Fibroblast of upper back skin (primary cell): ENCODE results near the gene SPAG7.

Source experiments
- DNase-seq: peaks from one replicate; pipeline ENCODE4 v3.0.0-alpha.2; 2013

The SPAG7 gene

GRCh38 chr17:4974115-4974670 is 6.6 kb upstream of the SPAG7 start:
- DNase-seq = no peak

- DNase-seq = no peak
Observed at GRCh38 chr17:4973256-4974114, 5.9 kb upstream of the SPAG7 start.

DNA sequence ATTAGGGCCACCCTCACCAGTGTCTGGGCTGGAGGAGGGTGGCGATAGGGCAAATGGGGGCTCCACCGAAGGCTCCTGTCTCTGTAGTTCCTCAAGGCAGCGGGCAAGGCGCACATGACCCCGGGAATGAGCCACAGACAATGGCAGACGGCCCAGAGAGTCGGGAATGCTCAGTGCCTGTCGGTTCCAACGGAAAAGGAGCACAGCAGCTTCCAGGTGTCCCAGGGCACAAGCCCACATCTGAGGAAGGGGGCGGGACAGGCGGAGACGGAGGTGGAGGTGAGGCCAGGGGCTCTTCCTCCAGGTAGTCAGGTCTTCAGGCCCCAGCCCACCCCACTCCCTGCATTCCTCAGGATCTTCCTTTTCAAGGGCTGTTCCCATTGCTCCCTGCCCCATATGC is 5.1 kb upstream of the SPAG7 start:
- DNase-seq = no peak

GRCh38 chr17:4972322-4972721 is 4.7 kb upstream of the SPAG7 start:
- DNase-seq = no peak

DNA sequence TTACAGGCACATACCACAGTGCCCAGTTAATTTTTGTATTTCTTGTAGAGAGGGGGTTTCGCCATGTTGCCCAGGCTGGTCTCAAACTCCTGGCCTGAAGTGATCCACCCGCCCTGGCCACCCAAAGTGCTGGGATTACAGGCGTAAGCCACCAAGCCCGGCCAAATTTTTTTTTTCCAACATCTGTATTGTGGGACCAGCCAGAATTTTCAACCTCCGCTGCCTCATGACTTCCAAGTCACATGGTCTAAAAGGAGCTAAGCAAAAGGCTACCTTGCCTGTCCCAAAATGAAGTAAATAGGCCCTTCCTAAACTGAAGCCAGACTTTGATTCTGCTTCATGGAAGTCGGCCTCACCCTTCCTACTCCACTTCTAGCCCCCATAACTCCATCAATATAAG is 4.2 kb upstream of the SPAG7 start:
- no peak for DNase-seq

GRCh38 chr17:4970273-4970672 is 2.7 kb upstream of the SPAG7 start:
- DNase-seq = no peak

DNA sequence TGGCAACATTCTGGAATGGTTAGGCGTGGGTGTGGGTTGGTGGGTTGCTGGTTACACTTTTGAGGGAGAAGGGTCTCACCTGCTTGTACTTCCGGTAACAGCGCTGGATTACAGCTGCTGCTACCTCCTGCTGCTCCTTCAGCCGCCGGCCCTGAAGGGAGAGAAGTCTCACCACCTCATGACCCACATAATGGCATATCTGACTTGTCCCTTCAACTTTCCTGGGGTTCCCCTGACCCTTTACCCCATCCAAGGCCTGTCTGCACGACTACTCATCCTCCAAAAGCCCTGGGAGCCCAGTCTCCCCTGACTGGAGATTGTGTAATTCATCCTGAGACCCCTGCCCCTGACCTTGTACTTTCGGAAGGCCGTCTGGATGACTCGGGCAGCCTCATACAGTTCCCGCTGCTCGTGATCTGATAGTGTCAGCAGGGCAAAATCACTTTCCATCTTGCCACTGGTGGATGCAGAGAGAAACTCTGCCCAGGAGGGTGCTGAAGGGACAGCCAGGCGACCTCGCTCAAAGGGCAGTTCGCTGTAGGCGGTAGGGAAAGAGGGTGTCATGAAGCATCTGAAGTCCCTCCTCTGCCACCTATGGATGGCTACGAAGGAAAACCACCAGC is 2.0 kb upstream of the SPAG7 start:
- no peak for DNase-seq

DNA sequence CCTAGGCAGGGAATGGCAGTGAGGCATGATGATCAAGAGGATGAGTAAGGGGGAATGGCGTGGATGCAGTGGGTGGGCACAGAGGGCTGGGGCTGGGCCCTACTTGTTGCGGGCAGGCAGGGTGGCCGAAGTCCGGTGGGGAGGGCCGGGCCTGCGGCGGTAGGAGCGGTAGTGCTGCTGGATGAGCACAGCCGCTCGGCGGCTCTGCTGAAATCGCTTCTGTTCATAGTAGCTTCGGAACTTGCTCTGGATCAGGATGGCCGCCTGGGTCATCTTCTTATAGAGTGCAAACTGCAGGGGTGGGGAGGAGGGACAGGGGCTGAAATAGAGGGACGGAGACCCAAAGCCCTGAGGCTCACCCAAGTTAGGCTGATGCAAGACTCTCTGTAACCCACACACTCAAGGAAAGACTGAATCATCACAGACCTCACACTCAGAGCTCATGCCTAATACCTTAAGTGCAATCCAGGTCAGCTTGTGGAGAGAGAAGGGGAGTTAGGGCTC is 1.5 kb upstream of the SPAG7 start:
- peak; percentile 98 for DNase-seq

DNA sequence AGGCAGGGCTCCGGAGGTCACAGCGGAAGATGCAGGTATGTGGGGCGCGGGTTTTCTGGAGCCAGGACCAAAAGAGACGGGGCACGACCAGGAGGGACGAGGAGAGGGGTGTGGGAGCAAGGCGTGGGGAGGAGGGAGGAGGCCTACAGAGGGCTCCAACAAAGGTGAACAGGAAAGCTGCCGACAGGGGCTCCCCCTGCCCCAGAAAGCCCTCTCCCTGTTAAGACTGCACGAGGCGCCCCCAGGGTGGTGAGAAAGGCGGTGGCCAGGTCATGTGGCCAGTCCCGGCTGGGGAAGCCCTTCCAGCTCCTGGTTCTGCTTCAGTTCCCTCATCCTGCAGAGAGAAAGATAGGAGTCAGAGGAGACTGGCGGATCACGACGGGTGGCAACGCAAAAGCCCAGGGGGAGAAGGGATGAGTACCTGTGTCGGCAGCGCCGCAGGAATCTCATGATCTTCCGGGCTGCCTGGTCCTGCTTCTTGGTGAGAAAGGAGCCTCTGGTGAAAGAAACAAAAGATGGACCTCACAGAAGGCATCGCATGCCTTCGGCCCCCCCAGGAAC is 949 bp upstream of the SPAG7 start:
- no peak for DNase-seq

DNA sequence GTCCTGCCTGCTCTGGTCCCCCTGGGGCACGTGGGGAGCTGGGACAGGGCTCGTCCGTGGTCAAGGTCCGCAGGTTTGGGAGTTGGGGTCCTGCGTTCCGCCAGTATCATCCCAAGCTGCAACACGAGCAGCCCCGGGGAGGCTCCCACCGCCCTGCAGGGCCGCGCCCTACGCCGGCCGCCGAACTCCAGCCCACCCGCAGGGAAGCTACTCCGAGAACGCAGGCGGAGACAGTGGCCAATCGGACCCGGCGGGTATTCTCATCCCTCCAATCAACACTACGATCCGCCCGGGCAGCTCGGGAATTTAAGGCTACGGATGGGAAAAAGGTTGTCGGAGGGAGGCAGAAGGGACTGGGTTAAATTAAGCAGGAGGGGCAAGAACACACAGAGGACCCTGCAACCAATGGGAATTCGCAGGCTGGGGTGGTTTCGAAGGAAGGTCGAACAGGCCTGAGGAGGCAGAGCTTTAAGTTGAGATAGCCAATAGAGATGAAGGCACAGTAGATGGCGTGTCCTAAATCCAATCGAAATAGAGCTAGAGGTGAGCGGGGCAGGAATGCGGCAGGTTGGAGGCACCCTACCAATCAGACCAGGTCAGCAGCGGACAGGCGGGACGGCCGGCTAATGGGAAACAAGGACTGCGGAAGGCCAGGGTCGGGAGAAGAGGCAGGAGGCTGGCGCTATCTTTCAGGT is 626 bp downstream of the SPAG7 start:
- DNase-seq = peak; percentile 100

- DNase-seq = no peak
Observed at GRCh38 chr17:4965311-4965986, 2.2 kb downstream of the SPAG7 start.

DNA sequence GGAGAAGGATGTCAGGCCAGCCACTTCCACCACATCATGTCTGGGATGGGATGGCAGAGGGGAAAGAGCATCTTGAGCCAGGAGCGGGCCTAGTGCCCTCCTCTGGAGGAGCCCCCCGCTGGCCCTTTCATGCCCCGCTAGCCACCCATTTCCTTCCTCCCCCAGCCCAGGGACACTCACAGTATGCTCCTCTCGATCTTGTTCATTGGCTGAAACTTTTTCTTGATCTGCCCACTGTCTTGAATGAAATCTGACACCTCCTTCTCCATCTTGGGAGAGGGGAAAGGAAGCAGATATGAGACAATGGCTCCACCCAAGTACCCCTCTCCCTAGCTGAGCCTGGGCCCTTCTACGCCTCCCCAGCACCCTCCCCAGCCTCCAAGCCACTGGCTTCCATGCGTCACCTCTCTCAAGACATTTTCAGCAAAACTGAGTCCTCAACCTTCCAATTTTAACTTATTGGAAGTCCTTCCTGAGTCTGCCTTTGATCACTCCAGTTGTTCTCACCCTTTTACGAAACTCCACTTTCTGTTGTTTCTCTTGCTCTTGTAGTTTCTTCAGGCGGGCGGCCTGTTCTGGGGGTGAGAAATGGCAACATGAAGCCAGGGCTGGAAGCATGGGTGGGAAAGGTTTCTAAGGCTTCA is 7.2 kb downstream of the SPAG7 start:
- no peak for DNase-seq

- no peak for DNase-seq
Observed at GRCh38 chr17:4959261-4959965, 8.2 kb downstream of the SPAG7 start.

DNA sequence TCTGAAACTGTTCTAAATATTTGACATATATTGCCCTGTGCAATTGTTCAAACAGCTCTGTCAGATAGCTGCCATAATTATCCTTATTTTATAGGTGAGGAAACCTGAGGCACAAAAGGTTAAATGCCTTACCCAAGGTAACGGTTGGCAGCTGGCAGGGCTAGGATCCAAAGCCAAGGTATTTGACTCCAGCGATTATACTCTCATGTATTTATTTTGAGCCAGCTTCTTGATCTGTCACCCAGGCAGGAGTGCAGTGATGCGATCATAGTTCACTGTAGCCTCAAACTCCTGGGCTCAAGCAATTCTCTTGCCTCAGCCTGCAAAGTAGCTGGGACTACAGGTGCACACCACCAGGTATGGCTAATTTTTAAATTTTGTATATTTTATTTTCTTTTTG is 9.5 kb downstream of the SPAG7 start:
- DNase-seq = no peak

DNA sequence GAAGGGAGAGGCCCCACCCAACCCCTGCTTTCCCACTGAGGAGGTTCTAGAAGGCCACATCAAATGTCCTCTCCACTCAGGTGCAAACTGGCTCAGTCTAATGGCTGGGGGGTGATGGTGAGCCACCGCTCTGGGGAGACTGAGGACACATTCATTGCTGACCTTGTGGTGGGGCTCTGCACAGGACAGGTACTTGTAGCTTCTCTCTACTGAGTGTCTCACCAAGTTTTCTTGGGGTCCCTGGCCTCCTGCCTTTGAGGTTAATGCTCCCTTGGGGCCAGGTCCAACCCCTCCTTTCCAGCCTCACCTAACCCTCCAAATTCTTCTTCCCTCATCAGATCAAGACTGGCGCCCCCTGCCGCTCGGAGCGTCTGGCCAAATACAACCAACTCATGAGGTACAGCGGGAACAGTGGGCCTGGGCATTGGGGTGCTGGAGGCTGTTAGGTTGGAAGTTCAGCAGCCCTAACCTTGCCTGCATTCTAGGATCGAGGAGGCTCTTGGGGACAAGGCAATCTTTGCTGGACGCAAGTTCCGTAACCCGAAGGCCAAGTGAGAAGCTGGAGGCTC is 11.0 kb downstream of the SPAG7 start:
- DNase-seq = no peak

GRCh38 chr17:4955091-4955490 is 12.5 kb downstream of the SPAG7 start:
- no peak for DNase-seq

- peak; percentile 71 for DNase-seq
Observed at GRCh38 chr17:4953451-4953961, 14.1 kb downstream of the SPAG7 start.

- DNase-seq = no peak
Observed at GRCh38 chr17:4951486-4951885, 16.1 kb downstream of the SPAG7 start.

GRCh38 chr17:4950746-4951204 is 16.8 kb downstream of the SPAG7 start, which contains the start of gene ENO3:
Gene ENO3 (plus strand): TSS chr17:4951119. CDS start chr17:4951830, 711 bp downstream.
- no peak for DNase-seq

GRCh38 chr17:4950075-4950745 is 17.4 kb downstream of the SPAG7 start:
- DNase-seq = no peak
